ENCODE data around the gene KYAT1. TPM values are rescaled to one million over a fixed set of nuclear protein-coding genes. Genes with fewer than 3 reads are reported as not detected.

Gene KYAT1
- total and polyA plus RNA-seq, 2 of the 13 experiments (the other 11 are each of a cell fraction or from before 2014, with no cell fraction given) = 9.2 to 46.5 TPM

DNA sequence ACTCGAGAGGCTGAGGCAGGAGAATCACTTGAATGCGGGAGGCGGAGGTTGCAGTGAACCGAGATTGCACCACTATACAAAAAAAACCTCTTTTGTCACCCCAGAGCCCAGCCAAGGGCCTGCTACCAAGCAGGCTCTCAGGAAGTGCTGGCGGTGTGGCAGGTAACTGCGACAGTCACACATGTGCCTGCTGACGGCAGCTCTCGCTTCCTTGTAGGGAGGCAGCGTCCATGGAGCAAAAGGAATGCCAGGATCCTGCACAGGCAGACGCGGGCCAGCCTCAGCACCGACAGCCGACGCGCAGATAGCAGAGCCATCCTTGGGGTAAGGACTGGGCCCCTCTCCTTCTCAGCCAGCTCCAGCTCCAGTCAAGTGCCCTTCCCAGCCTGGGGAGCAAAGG, 4.0 kb upstream of the KYAT1 start:
- Histone ChIP-seq H3K4me3 (replicated peaks in 1 of 3; ENCODE audit: insufficient read depth in 1 of 3, low read depth in 2 of 3, low read length in 3 of 3) (no peak overlapping the region), H3K9ac (ENCODE audit: insufficient read depth, low read depth, low read length) (no peak overlapping the region), H3K27ac (ENCODE audit: extremely low read length, insufficient read depth, low read length) (no peak overlapping the region), H3K4me1 (ENCODE audit: insufficient read depth, low read length) (peaks cover 22% of the 10 kb centered on the region), H3K4me2 (ENCODE audit: low read depth, low read length) (no peak overlapping the region), H3K27me3 (ENCODE audit: control insufficient read depth in 1 of 2, insufficient read depth in 2 of 2, low read length in 2 of 2) (no peaks in the 10 kb centered on the region; a peak in 1 of 5 replicates), H3K36me3 (replicated peaks in 1 of 2; ENCODE audit: control insufficient read depth in 1 of 2, insufficient read depth in 2 of 2, low read length in 2 of 2) (peaks cover 12 to 44% of the 10 kb centered on the region in 2 experiments; a peak in 4 of 5 replicates), H3K79me2 (ENCODE audit: insufficient read depth, low read length) (peaks cover 65% of the 10 kb centered on the region), H4K20me1 (ENCODE audit: insufficient read depth, low read length) (no peaks in the 10 kb centered on the region), H2AFZ (ENCODE audit: low read length) (no peak overlapping the region), H3K9me3 (ENCODE audit: low read length) (no peaks in the 10 kb centered on the region)
- FAIRE-seq = no peak
- intact Hi-C loops (cut with micrococcal nuclease; ENCODE audit: unreplicated experiment) (no loop called here), in situ Hi-C loops (cut with HindIII; ENCODE audit: extremely low pct_ligation_motif_present, low pct_unique_long_range_greater_than_20kb) (no loop called here)
- BruUV-seq (replicated peaks) = no TSS peak
- DNase-seq (ENCODE audit: low spot score) = no peak
- no peak for TF ChIP-seq RARA (CRISPR knock-in tag; IDR thresholded peaks at IDR 0.05)
- no peak for TF ChIP-seq SNAI1 (CRISPR knock-in tag; IDR thresholded peaks at IDR 0.05; ENCODE audit: borderline replicate concordance)
- TF ChIP-seq, protein P1, sequence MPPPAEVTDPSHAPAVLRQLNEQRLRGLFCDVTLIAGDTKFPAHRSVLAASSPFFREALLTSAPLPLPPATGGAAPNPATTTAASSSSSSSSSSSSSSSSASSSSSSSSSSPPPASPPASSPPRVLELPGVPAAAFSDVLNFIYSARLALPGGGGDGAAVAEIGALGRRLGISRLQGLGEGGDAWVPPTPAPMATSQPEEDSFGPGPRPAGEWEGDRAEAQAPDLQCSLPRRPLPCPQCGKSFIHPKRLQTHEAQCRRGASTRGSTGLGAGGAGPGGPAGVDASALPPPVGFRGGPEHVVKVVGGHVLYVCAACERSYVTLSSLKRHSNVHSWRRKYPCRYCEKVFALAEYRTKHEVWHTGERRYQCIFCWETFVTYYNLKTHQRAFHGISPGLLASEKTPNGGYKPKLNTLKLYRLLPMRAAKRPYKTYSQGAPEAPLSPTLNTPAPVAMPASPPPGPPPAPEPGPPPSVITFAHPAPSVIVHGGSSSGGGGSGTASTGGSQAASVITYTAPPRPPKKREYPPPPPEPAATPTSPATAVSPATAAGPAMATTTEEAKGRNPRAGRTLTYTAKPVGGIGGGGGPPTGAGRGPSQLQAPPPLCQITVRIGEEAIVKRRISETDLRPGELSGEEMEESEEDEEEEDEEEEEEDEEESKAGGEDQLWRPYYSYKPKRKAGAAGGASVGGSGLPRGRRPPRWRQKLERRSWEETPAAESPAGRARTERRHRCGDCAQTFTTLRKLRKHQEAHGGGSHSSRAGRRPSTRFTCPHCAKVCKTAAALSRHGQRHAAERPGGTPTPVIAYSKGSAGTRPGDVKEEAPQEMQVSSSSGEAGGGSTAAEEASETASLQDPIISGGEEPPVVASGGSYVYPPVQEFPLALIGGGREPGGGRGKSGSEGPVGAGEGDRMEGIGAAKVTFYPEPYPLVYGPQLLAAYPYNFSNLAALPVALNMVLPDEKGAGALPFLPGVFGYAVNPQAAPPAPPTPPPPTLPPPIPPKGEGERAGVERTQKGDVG (CRISPR knock-in tag; IDR thresholded peaks at IDR 0.05; ENCODE audit: borderline replicate concordance) = no peak
- ChIA-PET CTCF (ENCODE audit: low intra/inter-chr PET ratio, low total read pairs) (no interaction called here), POLR2A (interaction anchor here (0.6 kb wide), 1 partner anchor 31 kb away, joined by 3 read pairs; no protein-coding TSS in a partner anchor)
- WGBS (ENCODE audit: low lambda C conversion rate) = 97% methylated on average over 15 of the region's 15 CpGs
- ATAC-seq = no peak

DNA sequence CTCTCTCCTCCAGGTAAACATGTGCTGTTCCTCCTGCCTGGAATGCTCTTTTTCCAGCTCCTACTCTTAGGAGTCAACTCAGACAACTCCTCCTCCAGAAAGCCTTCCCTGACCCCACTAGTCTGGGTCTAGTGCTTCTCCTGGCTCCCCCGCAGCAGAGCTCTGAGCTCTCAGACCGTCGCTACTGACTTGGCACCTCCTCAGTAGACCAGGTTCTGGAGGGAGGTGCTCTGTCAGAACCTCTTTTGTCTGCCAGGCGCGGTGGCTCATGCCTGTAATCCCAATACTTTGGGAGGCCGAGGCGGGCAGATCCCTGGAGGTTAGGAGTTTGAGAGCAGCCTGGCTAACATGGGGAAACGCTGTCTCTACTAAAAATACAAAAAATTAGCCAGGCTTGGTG, 3.6 kb upstream of the KYAT1 start:
- Histone ChIP-seq H3K79me2 (ENCODE audit: insufficient read depth, low read length) (peaks cover 64% of the 10 kb centered on the region), H3K4me3 (replicated peaks in 1 of 3; ENCODE audit: insufficient read depth in 1 of 3, low read depth in 2 of 3, low read length in 3 of 3) (no peak overlapping the region), H4K20me1 (ENCODE audit: insufficient read depth, low read length) (no peaks in the 10 kb centered on the region), H3K9me3 (ENCODE audit: low read length) (no peaks in the 10 kb centered on the region), H3K4me1 (ENCODE audit: insufficient read depth, low read length) (peaks cover 24% of the 10 kb centered on the region), H3K36me3 (replicated peaks in 1 of 2; ENCODE audit: control insufficient read depth in 1 of 2, insufficient read depth in 2 of 2, low read length in 2 of 2) (peaks cover 12 to 40% of the 10 kb centered on the region in 2 experiments; a peak in 4 of 5 replicates), H3K9ac (ENCODE audit: insufficient read depth, low read depth, low read length) (no peak overlapping the region), H3K27ac (ENCODE audit: extremely low read length, insufficient read depth, low read length) (no peak overlapping the region), H3K4me2 (ENCODE audit: low read depth, low read length) (no peak overlapping the region), H2AFZ (ENCODE audit: low read length) (no peak overlapping the region), H3K27me3 (ENCODE audit: control insufficient read depth in 1 of 2, insufficient read depth in 2 of 2, low read length in 2 of 2) (no peaks in the 10 kb centered on the region; a peak in 1 of 5 replicates)
- in situ Hi-C loops (cut with HindIII; ENCODE audit: extremely low pct_ligation_motif_present, low pct_unique_long_range_greater_than_20kb) = no loop called here
- CTCF ChIA-PET (ENCODE audit: low intra/inter-chr PET ratio, low total read pairs) = no interaction called here
- no peak for FAIRE-seq
- BruUV-seq (replicated peaks) = no TSS peak
- DNase-seq (ENCODE audit: low spot score) = no peak
- intact Hi-C loops (cut with micrococcal nuclease; ENCODE audit: unreplicated experiment) = no loop called here
- WGBS (ENCODE audit: low lambda C conversion rate) = 97% methylated on average over 8 of the region's 8 CpGs
- no peak for ATAC-seq
- POLR2A ChIA-PET = interaction anchor here (0.6 kb wide), 1 partner anchor 31 kb away, joined by 3 read pairs; no protein-coding TSS in a partner anchor
- TF ChIP-seq NRL (CRISPR knock-in tag; IDR thresholded peaks at IDR 0.05; ENCODE audit: borderline replicate concordance) (no peak), ZNF768 (CRISPR knock-in tag; IDR thresholded peaks at IDR 0.05) (no peak), ZNF337 (CRISPR knock-in tag; IDR thresholded peaks at IDR 0.05; ENCODE audit: borderline replicate concordance, low read depth) (no peak), NR2F2 (IDR thresholded peaks at IDR 0.05; ENCODE audit: borderline replicate concordance, low read depth) (no peak), ZNF296 (CRISPR knock-in tag; conservative IDR thresholded peaks at IDR 0.05) (no peak), ZNF136 (CRISPR knock-in tag; IDR thresholded peaks at IDR 0.05; ENCODE audit: low read depth) (no peak), ZMYM2 (CRISPR knock-in tag; IDR thresholded peaks at IDR 0.05) (no peak)
- TF ChIP-seq, protein P2, sequence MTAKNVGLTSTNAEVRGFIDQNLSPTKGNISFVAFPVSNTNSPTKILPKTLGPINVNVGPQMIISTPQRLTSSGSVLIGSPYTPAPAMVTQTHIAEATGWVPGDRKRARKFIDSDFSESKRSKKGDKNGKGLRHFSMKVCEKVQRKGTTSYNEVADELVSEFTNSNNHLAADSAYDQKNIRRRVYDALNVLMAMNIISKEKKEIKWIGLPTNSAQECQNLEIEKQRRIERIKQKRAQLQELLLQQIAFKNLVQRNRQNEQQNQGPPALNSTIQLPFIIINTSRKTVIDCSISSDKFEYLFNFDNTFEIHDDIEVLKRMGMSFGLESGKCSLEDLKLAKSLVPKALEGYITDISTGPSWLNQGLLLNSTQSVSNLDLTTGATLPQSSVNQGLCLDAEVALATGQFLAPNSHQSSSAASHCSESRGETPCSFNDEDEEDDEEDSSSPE (CRISPR knock-in tag; IDR thresholded peaks at IDR 0.05) = no peak
